Mucosa of stomach (tissue), 1 donor: ENCODE data around the gene PRSS33.
A peak's percentile ranks its signal among the peaks of the same experiment; 100 is the strongest.

Source experiments
- H3K27me3 ChIP-seq: one replicate; pipeline ENCODE4 v1.7.0; 2013; ENCODE audit warnings: mild to moderate bottlenecking, low read length; ENCODE audit not compliant: control insufficient read depth, insufficient read depth
- H3K36me3 ChIP-seq: one replicate; pipeline ENCODE4 v1.7.0; 2013; ENCODE audit warnings: low read length; ENCODE audit not compliant: control insufficient read depth, insufficient read depth
- H3K4me1 ChIP-seq: one replicate; pipeline ENCODE4 v1.7.0; 2013; ENCODE audit warnings: mild to moderate bottlenecking, low read length; ENCODE audit not compliant: control insufficient read depth, insufficient read depth
- H3K4me3 ChIP-seq: one replicate; pipeline ENCODE4 v1.7.0; 2013; ENCODE audit warnings: low read length
- H3K9ac ChIP-seq: one replicate; pipeline ENCODE4 v1.7.0; 2013; ENCODE audit warnings: mild to moderate bottlenecking, low read length, moderate library complexity
- H3K9me3 ChIP-seq: one replicate; pipeline ENCODE4 v1.7.0; 2013; ENCODE audit warnings: mild to moderate bottlenecking, low read length, moderate library complexity; ENCODE audit not compliant: control insufficient read depth
- donor health status: Pancreatic carcinoma.

PRSS33 gene

GRCh38 chr16:2786826-2787151, 571 bp downstream of the PRSS33 start:
- Histone ChIP-seq H3K9ac (no peak overlapping the region), H3K36me3 (no peaks in the 10 kb centered on the region), H3K4me1 (peaks cover 20% of the 10 kb centered on the region), H3K4me3 (no peak overlapping the region), H3K9me3 (no peaks in the 10 kb centered on the region), H3K27me3 (peaks cover 41% of the 10 kb centered on the region)

- Histone ChIP-seq H3K27me3 (peaks cover 41% of the 10 kb centered on the region), H3K4me3 (no peak overlapping the region), H3K9me3 (no peaks in the 10 kb centered on the region), H3K36me3 (no peaks in the 10 kb centered on the region), H3K9ac (no peak overlapping the region), H3K4me1 (peaks cover 20% of the 10 kb centered on the region)
Observed at GRCh38 chr16:2786061-2786825, 1.1 kb downstream of the PRSS33 start.

GRCh38 chr16:2785101-2785991, 2.0 kb downstream of the PRSS33 start:
- peaks cover 20% of the 10 kb centered on the region for H3K4me1 ChIP-seq
- peaks cover 41% of the 10 kb centered on the region for H3K27me3 ChIP-seq
- no peak overlapping the region for H3K4me3 ChIP-seq
- H3K36me3 ChIP-seq = no peaks in the 10 kb centered on the region
- no peak overlapping the region for H3K9ac ChIP-seq
- no peaks in the 10 kb centered on the region for H3K9me3 ChIP-seq

GRCh38 chr16:2784358-2785100, 2.8 kb downstream of the PRSS33 start:
- Histone ChIP-seq H3K36me3 (no peaks in the 10 kb centered on the region), H3K9me3 (no peaks in the 10 kb centered on the region), H3K4me3 (no peak overlapping the region), H3K9ac (no peak overlapping the region), H3K27me3 (peaks cover 38% of the 10 kb centered on the region), H3K4me1 (peaks cover 20% of the 10 kb centered on the region)

- H3K36me3 ChIP-seq = no peaks in the 10 kb centered on the region
- H3K4me1 ChIP-seq = peaks cover 23% of the 10 kb centered on the region
- H3K9ac ChIP-seq = no peak overlapping the region
- H3K27me3 ChIP-seq = peaks cover 36% of the 10 kb centered on the region
- no peaks in the 10 kb centered on the region for H3K9me3 ChIP-seq
- H3K4me3 ChIP-seq = no peak overlapping the region
Observed at GRCh38 chr16:2783581-2784357, 3.6 kb downstream of the PRSS33 start.

GRCh38 chr16:2782583-2783351, 4.6 kb downstream of the PRSS33 start:
- H3K36me3 ChIP-seq = no peaks in the 10 kb centered on the region
- H3K4me1 ChIP-seq = peaks cover 32% of the 10 kb centered on the region
- peaks cover 30% of the 10 kb centered on the region for H3K27me3 ChIP-seq
- no peak overlapping the region for H3K4me3 ChIP-seq
- no peak overlapping the region for H3K9ac ChIP-seq
- no peaks in the 10 kb centered on the region for H3K9me3 ChIP-seq

- H3K4me3 ChIP-seq = no peak overlapping the region
- no peaks in the 10 kb centered on the region for H3K9me3 ChIP-seq
- no peaks in the 10 kb centered on the region for H3K36me3 ChIP-seq
- peaks cover 10% of the 10 kb centered on the region for H3K27me3 ChIP-seq
- peaks cover 32% of the 10 kb centered on the region for H3K4me1 ChIP-seq
- H3K9ac ChIP-seq = no peak overlapping the region
Observed at GRCh38 chr16:2779978-2780898, 7.1 kb downstream of the PRSS33 start.

GRCh38 chr16:2779151-2779920, 8.0 kb downstream of the PRSS33 start:
- Histone ChIP-seq H3K36me3 (no peaks in the 10 kb centered on the region), H3K27me3 (peaks cover 1% of the 10 kb centered on the region), H3K9ac (no peak overlapping the region), H3K4me1 (peaks cover 24% of the 10 kb centered on the region), H3K4me3 (no peak overlapping the region), H3K9me3 (no peaks in the 10 kb centered on the region)

GRCh38 chr16:2778630-2778958, 8.8 kb downstream of the PRSS33 start:
- peak overlapping the region; percentile 99 for H3K9ac ChIP-seq
- H3K9me3 ChIP-seq = no peaks in the 10 kb centered on the region
- peaks cover under 1% of the 10 kb centered on the region for H3K36me3 ChIP-seq
- peaks cover 24% of the 10 kb centered on the region for H3K4me1 ChIP-seq
- H3K27me3 ChIP-seq = no peaks in the 10 kb centered on the region
- H3K4me3 ChIP-seq = peak overlapping the region; percentile 92
